NCI-H1105 treated with DMSO at 0.1 percent for 48 hours (cell line): ENCODE measurements around the gene STK11IP.
A peak's percentile ranks its signal among the peaks of the same experiment; 100 is the strongest.

Source experiments
- DNase-seq: peaks from one replicate; lab custom pipeline; 2025; lab: John Stamatoyannopoulos, UW

The STK11IP gene

GRCh38 chr2:219634171-219634940, 36.7 kb downstream of the STK11IP start:
- no peak for DNase-seq

- no peak for DNase-seq
These were observed 37.5 kb downstream of the STK11IP start for GRCh38 chr2:219634951-219635751.

GRCh38 chr2:219636144-219636915, 38.7 kb downstream of the STK11IP start:
- DNase-seq: no peak

GRCh38 chr2:219636941-219637841, 39.5 kb downstream of the STK11IP start:
- no peak for DNase-seq

GRCh38 chr2:219637842-219638185, 40.2 kb downstream of the STK11IP start:
- no peak for DNase-seq

- no peak for DNase-seq
These were observed 40.7 kb downstream of the STK11IP start for GRCh38 chr2:219638217-219638947.

- DNase-seq: no peak
These were observed 41.5 kb downstream of the STK11IP start for GRCh38 chr2:219638948-219639755.

- no peak for DNase-seq
These were observed 43.9 kb downstream of the STK11IP start for GRCh38 chr2:219641390-219642068.

- no peak for DNase-seq
These were observed 44.4 kb downstream of the STK11IP start for GRCh38 chr2:219642069-219642454.

GRCh38 chr2:219642465-219643083, 44.9 kb downstream of the STK11IP start:
- peak; percentile 90 for DNase-seq

GRCh38 chr2:219643084-219643473, 45.4 kb downstream of the STK11IP start:
- DNase-seq: no peak

- DNase-seq: no peak
These were observed 46.2 kb downstream of the STK11IP start for GRCh38 chr2:219643788-219644398.

- peak; percentile 19 for DNase-seq
These were observed 47.3 kb downstream of the STK11IP start for GRCh38 chr2:219644801-219645480.

GRCh38 chr2:219645631-219646527, 48.2 kb downstream of the STK11IP start:
- DNase-seq: no peak

GRCh38 chr2:219648176-219648575, 50.5 kb downstream of the STK11IP start:
- no peak for DNase-seq

GRCh38 chr2:219648963-219649362, 51.3 kb downstream of the STK11IP start:
- DNase-seq: no peak
